ENCODE measurements around the gene RTN1.

The RTN1 gene

GRCh38 chr14:59870277-59871165 is at the start of gene RTN1:
Gene RTN1, minus strand, starts transcription at chr14:59870776. Its CDS starts 146 bp downstream, at chr14:59870630.
- peak; percentile 25 for DNase-seq (ENCODE audit: low read depth)

GRCh38 chr14:59920378-59920683 is 49.8 kb upstream of the RTN1 start:
- DNase-seq (ENCODE audit: low read depth), result no peak

DNA sequence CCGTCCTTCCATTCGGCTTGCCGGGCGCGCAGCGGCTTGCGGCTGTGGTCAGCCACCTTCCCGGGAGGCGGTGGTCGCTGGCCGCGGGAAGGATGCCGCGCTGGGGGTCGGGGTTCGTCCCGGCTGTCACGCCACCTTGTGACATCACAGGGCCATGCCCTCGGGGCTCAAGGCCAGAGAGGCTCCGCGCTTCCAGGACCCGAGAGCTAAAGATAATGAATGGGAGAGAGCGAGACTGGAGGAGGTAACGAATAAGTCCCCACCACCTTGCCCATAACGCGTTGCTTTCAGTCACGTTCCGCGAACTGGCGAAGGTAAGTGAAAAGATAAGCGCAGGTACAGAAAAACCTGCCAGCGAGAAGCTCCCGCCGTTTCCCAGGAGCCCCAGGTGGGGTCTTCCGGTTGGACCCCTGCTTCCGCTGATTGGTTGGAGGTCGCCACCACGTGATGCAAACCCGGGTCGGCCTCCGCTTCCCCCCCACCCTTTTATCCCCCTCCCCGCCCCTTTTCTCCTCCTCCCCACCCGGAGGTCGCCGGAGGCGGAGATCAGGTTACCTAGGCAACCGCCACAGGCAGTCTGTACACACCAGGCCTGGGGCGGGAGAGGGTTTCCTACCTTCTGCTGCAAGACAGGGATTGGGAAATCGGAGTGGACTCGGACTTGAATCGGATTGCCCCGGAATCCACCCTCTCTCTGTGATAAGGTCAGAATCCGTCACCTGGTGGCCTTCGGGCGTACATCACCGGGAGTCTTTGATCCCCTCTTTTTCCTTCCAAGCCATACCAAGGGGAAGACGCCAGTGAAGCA is 49.2 kb upstream of the RTN1 start, which contains the start of gene LRRC9:
Gene LRRC9 (plus strand): TSS at position 575 of the 808 bp plus-strand sequence.
- no peak for DNase-seq (ENCODE audit: low read depth)

DNA sequence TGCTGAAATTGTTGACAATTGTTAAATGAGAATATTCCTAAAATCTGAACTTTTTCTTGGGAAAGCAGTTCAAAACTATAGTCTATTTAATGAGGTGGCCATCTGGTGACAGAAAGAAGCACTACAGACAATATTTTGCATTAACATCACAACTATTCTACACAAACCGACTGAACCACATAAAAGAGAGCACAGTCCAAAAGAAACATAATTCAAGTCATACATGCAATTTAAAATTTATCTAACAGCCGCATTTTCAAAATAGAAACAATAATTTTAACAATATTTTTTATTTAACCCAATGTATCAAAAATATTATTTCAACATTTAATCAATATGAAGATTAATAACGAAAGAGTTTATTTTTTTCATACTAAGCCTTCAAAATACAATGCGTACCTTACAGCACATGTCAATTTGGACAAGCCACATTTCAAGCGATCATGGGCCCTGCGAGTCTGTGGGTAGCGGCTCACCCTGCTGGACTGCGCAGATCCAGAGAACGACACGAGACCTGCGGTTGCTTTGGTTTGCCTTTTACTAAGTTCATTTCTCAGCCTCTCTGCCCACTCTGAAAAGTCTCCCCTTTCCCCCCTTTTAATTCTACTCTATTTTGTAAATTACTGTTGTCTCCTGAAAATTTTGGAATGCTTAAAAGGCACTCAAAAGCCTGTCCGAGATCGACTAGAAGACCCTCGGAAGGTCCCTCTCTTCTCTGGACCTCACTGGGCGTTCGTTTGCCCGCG is 48.4 kb upstream of the RTN1 start:
- peak; percentile 13 for DNase-seq (ENCODE audit: low read depth)

GRCh38 chr14:59913187-59913586 is 42.6 kb upstream of the RTN1 start:
- no peak for DNase-seq (ENCODE audit: low read depth)

GRCh38 chr14:59912443-59912842 is 41.9 kb upstream of the RTN1 start:
- no peak for DNase-seq (ENCODE audit: low read depth)

GRCh38 chr14:59905188-59905587 is 34.6 kb upstream of the RTN1 start:
- DNase-seq (ENCODE audit: low read depth), result no peak

DNA sequence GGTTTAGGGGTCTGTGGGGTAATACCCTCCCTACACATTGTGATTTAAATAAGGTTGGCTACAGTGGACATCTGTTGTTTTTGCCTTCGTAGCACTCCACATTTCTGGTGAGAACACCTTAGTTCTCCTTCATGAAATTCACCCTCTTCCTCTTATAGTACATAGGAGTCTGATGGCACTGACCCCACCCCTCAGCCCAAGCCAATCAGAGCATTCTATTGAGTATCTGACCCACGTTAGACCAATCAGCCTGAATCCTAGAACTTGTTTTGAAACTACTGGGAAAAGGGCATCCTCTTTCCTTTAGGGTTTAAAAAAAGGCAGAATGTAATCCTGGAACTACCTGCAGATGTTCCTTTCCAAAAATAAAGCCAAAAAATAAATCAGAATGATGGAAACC is 33.6 kb upstream of the RTN1 start:
- no peak for DNase-seq (ENCODE audit: low read depth)

GRCh38 chr14:59900556-59900955 is 30.0 kb upstream of the RTN1 start:
- DNase-seq (ENCODE audit: low read depth), result no peak

GRCh38 chr14:59897757-59898383 is 27.3 kb upstream of the RTN1 start:
- DNase-seq (ENCODE audit: low read depth), result no peak

DNA sequence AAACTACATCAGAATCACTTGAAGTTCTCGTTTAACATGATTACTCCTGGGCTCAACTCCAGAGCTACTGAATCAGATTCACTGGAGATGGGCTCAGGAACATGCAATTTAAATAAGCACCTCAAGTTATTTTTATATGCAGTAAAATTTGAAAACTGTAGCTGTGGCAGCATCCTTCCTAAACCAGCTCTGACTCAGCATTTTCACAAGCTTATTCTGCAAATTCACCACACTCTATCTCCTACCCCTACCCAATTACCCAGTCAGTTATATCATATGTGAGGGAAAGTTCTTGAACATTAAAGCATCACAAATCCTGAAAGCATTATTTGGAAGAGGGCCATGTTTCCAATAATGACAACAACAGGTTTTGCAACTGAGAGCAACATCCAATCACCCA is 25.1 kb upstream of the RTN1 start:
- DNase-seq (ENCODE audit: low read depth), result no peak

- DNase-seq (ENCODE audit: low read depth), result no peak
Measured at GRCh38 chr14:59890676-59891075, 20.1 kb upstream of the RTN1 start.

GRCh38 chr14:59882957-59883356 is 12.4 kb upstream of the RTN1 start:
- DNase-seq (ENCODE audit: low read depth), result no peak

- DNase-seq (ENCODE audit: low read depth), result no peak
Measured at GRCh38 chr14:59871166-59871495, 555 bp upstream of the RTN1 start.

GRCh38 chr14:59869381-59870255 is 958 bp downstream of the RTN1 start:
- no peak for DNase-seq (ENCODE audit: low read depth)

DNA sequence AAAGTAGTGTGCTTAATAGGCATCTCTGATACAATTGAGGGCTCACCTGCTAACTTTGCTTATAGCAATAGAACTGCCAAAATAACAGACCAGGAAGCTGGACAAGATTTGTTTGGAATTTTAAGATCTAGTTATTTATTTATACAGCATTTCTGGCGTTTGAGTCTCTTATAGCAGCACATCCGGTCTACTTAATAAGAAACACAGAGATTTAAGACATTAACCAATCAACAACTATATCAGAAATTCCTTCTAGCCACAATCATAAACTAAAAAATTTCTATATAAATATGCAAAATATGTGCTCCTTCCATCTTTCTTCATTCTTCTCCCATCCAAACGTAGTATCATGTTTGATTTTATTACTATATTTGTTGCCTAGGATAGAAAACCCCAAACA is 2.6 kb downstream of the RTN1 start:
- DNase-seq (ENCODE audit: low read depth), result no peak

GRCh38 chr14:59863806-59864525 is 6.6 kb downstream of the RTN1 start:
- DNase-seq (ENCODE audit: low read depth), result no peak

DNA sequence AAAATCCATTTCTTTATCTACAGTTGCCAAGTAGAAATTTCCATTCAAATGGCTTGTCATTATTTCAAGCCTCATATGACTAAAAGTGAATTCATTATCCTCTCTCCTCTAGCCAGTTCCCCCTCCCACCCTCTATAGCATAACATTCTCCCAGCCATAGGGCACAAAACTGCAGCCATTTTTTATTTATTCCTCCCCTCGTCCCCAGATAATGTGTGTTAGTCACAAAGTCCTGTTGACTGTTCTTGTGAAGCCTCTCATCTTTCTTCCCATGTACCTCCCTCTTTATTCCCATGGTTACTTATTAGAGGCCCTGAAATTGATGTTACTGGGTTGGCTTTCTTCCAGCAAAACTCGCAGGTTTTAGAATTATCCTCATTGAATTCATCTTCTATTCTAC is 13.2 kb downstream of the RTN1 start:
- no peak for DNase-seq (ENCODE audit: low read depth)

DNA sequence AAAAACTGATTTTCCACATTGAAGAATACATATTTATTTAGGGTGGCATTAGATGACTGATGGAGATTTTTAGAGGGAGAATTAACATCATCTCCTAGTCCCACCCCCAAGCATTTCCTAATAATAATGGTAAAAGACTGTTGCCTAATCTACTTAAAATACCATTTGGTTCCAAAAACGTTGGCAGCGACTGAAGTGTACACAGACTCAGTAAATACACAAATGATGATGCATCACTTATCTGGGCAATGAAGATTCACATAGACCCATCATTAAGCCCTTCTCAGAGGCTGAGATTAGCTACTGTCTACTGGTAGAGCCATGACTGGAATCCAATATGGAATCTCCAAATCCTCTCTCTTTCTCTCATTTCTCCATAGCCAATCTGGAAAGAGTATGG is 18.2 kb downstream of the RTN1 start:
- DNase-seq (ENCODE audit: low read depth), result no peak

- no peak for DNase-seq (ENCODE audit: low read depth)
Measured at GRCh38 chr14:59850458-59850857, 20.1 kb downstream of the RTN1 start.
